Inflammatory macrophage (primary cell): ENCODE results near the gene PTCHD4.

Source experiments
- DNase-seq, 2 donors: peaks; one replicate each; pipeline ENCODE4 v3.0.0-alpha.2; 2020 to 2022

Gene PTCHD4

DNA sequence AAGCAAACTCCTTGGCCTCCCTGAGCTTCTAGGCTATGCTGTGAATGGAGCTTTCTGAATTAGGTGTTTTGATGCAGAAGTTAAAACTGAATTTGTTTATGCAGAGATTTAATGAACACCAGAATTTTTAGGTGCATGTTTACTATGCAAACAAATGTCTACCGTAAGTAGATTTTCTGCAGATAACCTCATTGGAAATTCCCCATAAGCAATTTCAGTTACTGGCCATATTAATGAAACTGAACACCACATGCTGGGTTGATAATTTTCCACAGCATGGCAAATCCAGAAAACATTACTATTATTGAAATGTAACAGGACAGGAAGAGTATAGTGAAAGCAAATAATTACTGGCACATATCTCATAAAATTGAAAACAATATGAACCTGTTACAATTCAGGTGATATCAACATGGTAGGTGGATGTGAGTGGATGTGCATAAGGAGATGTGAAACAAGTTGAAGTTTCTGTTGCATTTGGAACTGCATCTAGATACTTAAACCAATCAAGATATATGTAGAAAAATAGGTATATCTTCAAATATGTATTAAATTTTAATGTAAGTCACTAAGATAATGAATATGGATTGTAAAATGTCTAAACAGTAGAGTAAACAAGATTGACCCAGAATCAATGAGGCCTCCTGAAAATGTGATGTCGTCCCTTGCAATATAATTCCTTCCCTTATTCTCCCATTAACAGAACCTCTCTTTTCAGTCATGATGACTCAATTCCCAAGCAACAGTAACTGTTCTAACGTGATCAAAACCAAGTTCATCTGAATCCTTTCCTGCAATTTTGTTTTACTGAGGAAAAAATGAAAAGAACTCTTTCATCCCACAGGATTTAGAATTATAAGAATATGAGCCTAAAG, 11.0 kb downstream of the PTCHD4 start:
- DNase-seq = no peak

DNA sequence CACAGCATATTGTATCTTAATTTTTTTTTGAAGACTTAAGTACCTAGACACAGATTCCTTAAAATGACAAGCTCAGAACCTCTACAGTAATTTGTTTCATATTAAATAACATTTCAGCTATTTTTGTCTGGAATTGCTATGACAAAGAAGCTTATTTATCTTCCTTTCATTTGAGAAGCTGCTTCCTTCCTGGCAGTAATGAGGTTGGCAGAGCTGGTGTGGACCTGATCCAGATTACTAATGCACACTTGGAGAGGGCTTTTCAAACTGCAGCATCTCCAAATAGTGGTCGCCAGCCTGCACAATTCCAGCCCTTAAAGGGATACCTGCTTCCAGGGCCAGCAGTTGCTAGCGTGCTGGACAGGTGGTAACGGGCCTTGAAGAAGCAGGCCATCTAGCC, 12.1 kb downstream of the PTCHD4 start:
- DNase-seq = no peak

DNA sequence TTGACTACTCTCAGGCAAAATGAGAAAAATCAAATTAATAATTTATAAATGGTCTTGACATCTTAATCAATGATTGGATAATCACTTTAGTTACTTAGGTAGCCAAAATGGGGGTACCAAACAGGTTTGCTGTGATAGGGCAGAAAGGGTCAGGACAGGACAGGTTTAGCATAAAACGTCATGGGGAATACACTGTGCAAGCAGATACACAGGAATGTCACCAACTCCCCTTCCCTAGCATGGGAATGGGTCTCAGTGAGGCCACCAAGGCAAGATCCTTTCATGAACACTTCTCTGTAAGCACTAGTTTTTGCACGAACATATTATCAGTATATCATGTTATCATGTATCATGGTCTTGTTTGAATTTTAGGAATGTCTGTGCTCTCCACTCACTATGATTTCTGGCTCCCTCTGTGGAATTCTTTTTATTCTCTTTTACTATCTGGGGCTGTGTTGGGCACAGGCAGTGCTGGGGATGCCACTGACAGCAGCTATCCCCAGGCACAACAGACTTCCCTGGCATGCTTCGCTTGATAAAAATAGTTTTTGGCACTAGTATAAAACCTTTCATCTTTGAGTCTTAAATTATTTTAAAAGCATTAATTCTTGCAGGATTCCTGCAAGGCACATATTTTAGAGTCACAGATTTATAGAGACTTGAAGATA, 18.3 kb downstream of the PTCHD4 start:
- no peak for DNase-seq

DNA sequence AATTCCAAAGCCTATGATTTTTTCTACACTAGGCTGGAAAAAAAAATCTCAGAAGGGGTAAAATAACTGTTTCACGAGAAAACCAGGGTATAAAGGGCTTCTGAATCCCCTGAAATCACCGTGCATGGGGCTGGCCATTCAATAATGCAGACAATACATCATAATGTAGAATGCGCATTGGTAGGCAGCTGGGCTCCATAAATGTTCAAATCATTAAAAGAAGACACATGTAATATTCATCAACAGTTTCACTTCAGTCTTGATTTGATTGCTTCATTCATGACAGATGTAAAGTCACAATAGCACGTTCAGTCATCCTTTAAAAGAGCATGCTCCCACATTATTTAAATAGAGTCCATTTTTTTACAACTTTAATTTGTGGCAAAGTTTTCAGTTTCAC, 20.5 kb downstream of the PTCHD4 start:
- no peak for DNase-seq

DNA sequence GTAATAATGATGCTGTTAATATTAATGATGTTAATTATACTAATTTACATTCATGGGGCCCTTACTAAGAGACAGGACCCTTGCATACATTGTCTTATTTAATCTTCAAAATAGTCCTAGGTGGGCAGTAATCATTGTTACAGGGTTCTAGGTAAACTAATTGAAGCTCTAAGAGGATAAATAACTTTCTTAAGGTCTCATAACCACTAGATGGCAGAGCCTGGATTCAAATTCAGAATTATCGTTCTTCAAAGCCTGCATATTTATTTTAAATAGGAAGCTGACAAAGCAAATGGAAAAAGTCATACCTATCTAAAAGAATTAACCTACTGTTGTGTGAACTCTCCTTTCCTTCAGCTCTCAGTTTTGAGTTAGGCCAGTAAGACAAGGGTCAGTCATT, 23.5 kb downstream of the PTCHD4 start:
- no peak for DNase-seq

DNA sequence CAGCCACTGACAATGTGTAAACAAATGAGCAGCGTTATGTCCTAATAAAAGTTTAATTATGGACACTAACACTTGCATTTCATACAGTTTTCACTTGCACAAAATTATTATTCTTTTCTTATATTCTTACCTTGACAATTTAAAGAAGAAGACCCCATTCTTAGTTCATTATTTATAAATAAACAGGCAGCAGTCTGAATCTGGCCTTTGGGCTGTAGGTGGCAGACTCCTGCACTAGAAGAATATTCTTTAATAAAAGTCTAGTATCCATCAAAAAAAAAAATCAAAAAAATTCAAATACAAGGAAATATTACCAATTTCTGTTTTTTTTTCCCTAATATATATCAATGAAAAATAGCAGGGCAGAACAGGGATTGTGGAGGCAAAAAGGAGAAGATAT, 24.8 kb downstream of the PTCHD4 start:
- no peak for DNase-seq

DNA sequence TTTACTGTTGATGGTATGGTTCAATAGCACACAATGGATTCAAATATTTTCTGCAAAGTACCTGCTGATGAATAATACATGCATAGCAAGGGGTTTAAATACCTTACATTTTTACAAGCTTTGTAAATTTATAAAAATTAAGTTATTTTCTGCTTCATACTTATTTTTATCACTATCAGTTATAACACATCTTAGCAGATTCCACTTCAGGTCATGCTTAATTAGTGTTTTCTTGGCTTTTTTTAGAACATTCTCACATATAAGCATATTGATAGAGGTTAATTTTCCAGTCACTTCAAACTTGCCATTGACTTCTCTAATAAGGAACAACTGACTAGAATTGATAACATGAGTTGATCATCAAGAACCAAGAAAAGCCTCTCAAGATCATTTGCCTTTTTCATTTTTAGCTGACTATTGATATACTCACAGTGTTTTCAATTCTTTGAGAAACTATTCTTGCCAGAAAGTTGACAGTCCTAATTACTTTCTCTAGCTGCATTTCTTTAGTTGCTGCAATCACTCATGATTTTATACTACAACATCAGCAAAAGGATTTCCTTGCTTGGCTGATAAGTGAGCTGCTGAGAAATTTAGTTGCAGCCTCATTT, 25.8 kb downstream of the PTCHD4 start:
- no peak for DNase-seq

DNA sequence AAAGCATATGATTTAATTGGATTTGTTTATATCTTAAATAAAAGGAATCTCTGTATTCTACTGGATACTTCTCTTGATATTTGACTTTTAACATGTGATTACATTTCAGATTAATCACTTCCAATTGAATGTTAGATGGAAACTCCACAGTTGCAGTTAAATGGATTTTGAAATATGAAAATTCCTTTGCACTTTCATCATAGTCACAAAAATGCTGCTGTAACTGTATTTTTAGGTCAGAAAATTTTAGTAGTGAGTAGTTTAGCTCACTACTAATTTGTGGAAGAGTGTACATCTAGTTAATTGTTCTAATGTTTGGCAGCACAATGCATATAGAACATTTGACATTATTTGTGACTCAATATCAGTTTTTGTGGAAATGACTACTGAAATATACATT, 26.8 kb downstream of the PTCHD4 start:
- no peak for DNase-seq

DNA sequence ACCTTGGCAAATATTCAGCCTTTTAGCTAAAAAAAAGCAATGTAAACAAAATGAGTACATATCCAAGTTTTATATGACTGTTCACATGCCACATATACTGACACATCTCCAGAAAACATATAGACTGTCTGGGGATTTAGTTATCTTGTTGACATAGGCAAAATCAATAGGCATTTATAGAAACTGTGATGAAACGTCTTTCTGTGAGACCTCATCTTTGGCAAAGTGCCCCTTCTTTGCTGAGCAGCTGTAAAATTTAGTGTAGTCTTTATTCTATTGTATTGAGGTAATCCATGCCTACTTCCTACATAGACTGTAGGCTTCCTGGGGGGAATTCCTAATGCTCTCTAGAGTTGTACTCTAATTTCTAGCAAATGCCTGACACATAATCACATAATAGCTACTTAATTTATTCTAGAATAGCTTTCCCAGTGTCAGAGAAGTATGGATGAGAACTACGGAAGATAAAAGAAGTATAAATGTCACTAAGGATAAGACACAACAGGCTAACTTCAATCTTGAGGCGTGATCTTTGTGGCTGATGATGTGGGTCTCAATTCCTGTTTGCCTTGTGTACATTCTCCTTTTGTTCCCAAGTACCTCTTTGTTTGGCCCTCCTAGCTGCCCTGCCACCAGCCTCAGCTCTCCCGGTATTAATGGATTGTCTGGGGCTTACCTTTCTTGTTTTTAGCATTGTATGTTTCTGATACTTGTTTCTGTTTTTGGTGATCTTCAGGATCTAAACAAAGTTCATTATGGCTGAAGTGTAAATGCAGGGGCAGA, 30.6 kb downstream of the PTCHD4 start:
- no peak for DNase-seq

DNA sequence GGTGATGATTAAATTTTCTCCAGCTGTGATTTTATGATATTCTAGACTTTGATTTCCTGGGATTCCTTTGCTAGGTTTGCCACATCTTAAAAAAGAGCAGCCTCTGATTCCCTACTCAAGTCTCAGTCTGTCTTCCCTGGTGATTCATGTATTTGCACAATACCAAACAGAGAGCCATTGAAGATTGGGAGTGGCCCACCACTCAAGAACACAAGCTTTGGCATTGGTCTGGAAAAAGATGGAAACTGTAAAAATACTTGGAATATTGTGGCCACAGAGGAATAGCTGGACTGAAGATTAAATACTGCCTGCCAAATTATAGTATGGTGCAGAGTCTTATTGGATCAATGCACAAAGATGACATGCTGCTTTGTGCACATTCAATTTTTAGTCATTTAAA, 32.9 kb downstream of the PTCHD4 start:
- DNase-seq = no peak

DNA sequence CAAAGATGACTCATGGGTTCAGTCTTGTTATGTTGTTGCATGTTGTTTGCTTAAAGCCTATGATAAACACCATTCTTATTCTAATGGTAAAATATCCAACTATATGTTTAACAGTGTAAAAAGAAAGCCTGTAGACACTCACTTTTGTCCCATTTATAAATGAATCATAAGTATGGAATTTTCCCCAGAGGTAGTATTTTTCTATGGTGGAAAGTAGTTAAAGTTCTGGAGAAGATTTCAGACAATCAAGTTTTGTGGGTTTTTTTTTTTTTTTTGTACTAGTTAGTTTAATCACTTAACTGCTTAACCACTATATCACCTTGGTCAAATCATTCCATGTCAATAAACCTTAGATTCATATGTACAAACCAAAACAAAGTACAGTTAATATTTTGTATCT, 35.8 kb downstream of the PTCHD4 start:
- no peak for DNase-seq

DNA sequence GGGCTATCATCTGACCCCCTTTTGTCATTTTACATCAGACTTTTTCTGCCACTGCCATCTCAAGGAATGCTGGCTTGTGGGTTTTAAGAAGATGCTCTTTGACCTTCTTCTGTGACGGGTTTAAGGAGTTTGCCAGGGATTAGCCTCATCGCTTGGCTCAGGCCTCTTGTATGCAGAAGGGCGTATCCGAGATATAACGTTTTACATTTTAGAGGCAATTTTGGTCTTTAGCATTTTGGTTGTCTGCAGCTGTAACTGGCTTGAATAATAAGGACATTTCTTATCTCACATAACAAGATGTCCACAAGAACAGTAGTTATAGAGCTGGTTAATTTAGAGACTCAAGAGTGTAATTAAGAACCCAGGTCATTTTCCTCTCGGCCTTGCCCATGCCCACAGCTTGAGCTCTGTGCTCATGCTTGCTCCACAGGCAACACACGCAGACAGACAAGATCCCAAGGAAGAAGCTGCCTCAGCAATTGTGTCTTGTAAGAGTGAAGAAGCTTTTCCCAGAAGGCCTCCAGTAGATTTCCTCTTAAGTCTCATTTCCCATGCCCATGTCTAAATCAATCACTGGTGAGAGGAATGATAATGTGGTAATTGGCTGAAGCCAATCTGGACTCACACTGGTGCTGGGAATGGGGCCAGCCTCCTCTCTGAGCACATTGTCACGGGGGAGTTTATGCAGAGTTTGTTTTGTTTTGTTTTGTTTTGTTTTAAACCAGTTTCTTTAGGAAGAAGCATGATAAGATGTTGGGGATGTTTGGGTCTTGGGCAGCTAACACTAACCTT, 36.8 kb downstream of the PTCHD4 start:
- no peak for DNase-seq

DNA sequence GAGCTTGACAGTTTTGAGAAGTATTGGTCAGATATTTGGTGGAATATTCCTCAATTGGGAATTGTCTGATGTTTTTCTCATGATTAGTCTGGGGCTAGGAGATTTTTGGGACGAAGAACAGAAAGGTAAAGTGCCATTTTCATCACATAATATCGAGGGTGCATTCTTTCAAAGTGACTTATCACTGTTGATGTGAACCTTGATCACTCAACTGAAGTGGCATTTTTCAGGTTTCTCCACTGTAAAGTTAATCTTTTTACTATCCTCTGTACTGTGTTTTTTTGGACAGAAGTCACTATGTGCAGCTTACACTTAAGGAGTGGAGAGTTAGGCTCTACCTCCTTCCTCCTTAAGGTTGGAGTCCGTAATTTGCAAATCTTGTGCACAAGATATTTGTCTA, 39.2 kb downstream of the PTCHD4 start:
- no peak for DNase-seq

DNA sequence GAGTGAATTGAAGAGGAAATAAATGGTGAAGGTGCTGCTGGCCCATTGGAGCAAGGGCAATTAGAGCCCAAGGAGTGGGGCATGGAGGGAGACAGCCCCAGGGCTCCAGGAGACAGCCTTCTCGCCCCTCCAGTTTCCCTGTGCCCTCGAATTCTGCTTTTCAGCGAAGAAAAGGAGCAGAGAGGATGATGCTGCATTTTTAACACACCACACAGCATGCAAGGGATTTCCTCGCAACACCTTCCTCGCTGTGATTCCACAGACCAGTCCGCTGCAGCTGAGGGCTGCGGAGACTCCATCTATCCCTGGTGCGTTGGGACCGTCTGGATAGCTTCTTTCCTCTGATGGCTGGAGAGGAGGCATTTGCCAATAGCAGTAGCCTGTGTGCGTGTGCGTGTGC, 41.7 kb downstream of the PTCHD4 start:
- DNase-seq = no peak

DNA sequence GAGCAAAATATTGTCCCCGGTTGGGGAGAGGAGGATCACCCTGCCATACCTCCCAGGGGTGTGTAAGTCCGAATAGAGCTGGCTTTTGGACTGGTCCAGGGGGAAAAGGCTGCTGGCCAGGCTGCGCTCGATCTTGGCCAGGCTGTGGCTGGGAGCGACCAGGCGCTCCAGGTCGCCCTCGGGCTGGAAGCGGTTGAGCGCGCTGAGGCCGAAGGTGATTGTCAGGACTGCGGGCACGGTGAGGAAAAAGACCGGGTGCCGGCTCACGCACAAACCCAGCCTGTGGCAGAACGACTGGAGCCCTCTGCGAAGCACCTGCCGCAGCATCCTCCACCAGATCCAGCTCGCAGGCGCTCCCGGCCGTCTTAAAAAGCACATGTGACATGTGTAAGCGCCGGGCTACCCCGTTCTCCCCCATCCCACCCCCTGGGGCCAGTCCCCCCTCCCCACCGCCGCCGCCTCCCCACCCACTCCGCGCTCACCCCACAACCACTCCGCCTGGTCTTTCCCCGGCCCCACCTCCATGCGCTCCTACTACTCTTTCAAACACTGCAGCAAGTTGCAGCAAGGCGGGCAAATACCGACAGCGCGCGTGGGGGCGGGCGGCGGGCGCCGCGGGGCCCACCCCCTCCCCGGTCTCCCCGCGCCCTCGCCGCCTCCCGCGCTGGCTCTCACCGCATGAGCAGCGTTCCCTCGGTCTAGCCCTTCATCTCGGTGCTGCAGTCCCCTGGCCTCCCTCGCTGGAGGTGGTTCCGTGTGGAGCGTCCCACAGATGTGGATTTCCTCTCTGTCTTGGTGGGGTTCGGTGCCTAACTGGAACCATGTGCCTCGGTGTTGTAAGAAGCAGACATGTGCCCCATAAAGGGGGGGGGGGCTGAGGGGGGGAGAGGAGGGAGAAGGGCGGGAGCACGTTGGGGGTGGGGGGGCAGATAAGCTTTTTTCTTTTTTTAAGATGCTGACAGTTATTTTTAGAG, 42.4 kb downstream of the PTCHD4 start:
- DNase-seq = no peak

DNA sequence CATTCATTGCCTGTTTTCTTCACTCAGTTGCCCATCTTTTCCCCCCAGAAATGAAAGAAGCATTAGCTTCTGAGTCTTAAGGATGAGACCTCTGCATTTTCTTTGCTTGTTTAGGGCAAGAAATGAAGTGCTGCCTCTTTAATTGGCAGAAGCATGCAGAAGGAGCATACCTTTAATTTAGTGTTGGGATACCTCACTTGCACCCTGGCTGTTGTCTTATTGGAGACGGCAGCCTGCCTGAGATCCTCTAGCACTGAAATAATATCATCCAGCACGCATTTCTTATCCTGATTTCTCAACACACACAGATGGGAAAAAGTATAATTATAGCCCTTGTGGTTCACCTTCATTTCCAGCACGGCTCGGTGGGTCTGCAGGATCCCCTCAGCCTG, 43.1 kb downstream of the PTCHD4 start:
- DNase-seq = no peak

DNA sequence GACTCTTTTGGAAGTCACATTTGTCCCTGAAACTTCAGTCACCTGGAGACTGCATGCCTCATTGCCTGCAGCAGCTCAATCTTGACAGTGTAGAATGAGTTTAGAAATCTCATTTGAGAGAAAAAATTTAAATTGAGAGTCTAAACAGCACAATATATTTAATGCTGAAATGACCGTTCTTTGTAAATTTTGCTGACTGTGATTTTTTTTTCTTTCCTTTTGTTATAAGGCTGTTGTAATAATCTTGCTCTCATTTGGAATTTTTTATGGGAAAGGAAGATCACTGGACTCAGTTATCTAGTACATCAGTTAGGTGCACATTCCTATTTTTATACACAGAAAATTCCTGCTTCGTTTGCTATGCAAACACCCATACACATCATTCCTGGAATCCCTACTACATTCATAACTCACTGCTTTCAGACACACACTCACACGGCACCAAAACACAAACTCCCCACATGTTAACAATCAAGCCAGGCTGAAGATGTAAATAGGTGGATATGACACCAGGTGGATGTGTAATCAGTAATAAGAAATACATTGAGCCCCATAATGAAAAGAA, 43.8 kb downstream of the PTCHD4 start:
- no peak for DNase-seq

DNA sequence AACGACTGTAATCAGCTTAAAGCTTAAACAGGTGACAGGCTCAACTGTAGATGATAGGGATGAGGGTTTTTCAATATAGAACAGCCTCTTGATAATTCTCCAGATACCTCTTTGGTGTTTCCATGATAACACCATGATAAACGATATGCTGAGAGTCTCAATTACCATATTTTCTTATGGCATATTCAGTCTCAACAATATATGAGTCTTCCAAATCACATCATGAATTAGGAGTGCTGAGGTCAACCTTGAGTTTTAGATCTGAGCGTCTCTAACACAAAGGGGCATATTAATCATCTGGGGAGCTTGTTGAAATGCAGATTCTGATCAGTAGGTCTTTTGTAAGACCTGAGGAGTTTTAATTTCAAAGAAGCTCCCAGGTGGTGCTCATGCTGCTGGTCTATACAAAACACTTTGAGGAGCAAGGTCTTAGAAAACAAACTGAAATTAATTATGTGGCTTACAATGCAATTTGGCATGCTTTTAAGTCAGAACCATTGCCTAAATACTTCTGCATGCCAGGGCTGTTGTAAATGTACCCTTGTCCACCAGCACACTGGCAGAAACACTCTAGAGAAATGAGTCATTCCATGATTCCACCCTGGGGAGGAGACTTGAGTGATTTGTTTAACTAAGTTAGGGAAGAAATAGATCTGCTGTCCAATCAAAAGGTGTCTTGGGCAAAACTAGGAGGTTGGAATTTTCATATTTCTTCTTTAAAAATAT, 49.6 kb downstream of the PTCHD4 start:
- no peak for DNase-seq
